ENCODE data around the gene OTULIN. TPM values are rescaled to one million over a fixed set of nuclear protein-coding genes. Genes with fewer than 3 reads are reported as not detected.
A peak's percentile ranks its signal among the peaks of the same experiment; 100 is the strongest.

The OTULIN gene
- total RNA-seq, 4 donors from 2014 or later, result 5.0 to 30.1 (median 17.8) TPM

DNA sequence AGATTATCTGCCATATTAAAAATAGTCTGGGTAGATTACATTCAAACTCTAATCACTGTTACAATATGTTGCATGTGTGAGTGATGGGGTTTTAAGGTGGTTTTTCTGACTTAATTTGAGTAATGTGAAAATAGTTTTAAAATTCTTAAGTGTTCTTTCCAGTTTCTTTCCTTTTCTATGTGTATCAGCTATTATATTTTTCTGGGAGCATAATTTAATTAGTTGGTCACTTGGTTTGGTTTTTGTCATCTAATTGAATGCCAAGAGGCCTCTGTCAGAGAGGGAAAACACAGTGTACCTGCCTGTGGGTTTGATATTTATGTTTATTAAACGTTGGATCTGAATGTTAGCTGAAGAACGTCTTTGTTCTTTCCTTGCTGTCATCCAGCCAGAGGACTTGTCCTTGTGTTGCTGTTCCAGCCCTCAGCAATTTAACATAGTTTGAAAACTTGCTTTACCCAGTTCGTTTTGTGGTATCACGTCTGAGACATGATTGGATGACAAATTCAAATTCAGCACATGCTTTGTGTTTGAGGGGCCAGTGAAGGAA is 19.5 kb downstream of the OTULIN start:
- Histone ChIP-seq H3K4me1 (no peaks in the 10 kb centered on the region), H3K9me3 (no peaks in the 10 kb centered on the region), H3K27me3 (no peaks in the 10 kb centered on the region), H3K4me3 (no peak overlapping the region), H3K27ac (no peak overlapping the region), H3K36me3 (no peaks in the 10 kb centered on the region)
- no peak for TF ChIP-seq POLR2A (IDR thresholded peaks at IDR 0.05)
- no peak for TF ChIP-seq CTCF (IDR thresholded peaks at IDR 0.05)
- intact Hi-C loops (cut with DNase I; ENCODE audit: low total_unique reads), result no loop called here
- no peak for DNase-seq

DNA sequence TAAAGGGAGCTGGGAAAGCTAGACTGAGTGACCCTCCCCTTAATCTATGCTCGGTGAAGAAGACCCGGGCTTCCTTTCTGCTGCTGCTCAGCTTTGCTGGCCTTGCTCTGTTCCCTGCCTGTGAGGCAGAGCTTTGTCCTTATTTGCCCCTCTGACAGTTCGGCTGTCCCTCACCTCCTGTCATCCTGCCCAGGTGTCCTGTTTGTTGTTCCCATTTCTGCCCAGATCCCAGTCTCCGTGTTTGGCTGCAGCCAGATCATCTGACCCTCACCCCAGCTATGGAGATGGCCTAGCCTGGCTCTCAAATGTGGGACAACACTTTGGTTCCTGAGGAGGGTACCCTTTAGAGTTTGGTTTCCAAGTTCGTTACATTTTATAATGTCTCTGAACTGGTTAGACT is 20.2 kb downstream of the OTULIN start:
- H3K27ac ChIP-seq, result no peak overlapping the region
- intact Hi-C loops (cut with DNase I; ENCODE audit: low total_unique reads), result no loop called here
- no peaks in the 10 kb centered on the region for H3K27me3 ChIP-seq
- no peaks in the 10 kb centered on the region for H3K9me3 ChIP-seq
- H3K36me3 ChIP-seq, result no peaks in the 10 kb centered on the region
- H3K4me3 ChIP-seq, result no peak overlapping the region
- TF ChIP-seq POLR2A (IDR thresholded peaks at IDR 0.05), result no peak
- no peak for DNase-seq
- H3K4me1 ChIP-seq, result no peaks in the 10 kb centered on the region

- H3K4me3 ChIP-seq, result no peak overlapping the region
- H3K27me3 ChIP-seq, result no peaks in the 10 kb centered on the region
- H3K36me3 ChIP-seq, result no peaks in the 10 kb centered on the region
- TF ChIP-seq POLR2A (IDR thresholded peaks at IDR 0.05) (no peak), CTCF (IDR thresholded peaks at IDR 0.05) (peak; percentile 31 to 65 (median 60))
- DNase-seq, result no peak
- no peak overlapping the region for H3K27ac ChIP-seq
- no peaks in the 10 kb centered on the region for H3K4me1 ChIP-seq
- no peaks in the 10 kb centered on the region for H3K9me3 ChIP-seq
- intact Hi-C loops (cut with DNase I; ENCODE audit: low total_unique reads), result no loop called here
Measured at GRCh38 chr5:14685757-14686156, 21.2 kb downstream of the OTULIN start.

DNA sequence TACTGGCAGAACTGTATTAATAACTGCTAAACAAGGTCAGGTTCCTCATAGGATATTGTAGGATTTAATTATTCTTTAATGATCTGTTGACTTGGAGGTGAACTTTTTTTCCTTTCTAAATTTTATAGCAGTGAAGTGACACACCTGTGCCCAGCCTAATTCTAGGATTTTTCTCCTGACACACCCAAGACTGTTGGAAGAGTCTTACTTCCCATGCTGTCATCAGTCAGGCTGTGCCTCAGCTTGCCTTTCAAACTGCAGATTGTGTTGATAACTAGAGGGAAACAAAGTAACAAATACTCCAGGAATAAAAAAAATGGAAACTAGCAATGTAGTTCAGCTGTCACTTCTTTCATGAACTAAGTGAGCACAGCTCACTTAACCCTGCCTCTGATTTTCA is 22.0 kb downstream of the OTULIN start:
- intact Hi-C loops (cut with DNase I; ENCODE audit: low total_unique reads), result no loop called here

DNA sequence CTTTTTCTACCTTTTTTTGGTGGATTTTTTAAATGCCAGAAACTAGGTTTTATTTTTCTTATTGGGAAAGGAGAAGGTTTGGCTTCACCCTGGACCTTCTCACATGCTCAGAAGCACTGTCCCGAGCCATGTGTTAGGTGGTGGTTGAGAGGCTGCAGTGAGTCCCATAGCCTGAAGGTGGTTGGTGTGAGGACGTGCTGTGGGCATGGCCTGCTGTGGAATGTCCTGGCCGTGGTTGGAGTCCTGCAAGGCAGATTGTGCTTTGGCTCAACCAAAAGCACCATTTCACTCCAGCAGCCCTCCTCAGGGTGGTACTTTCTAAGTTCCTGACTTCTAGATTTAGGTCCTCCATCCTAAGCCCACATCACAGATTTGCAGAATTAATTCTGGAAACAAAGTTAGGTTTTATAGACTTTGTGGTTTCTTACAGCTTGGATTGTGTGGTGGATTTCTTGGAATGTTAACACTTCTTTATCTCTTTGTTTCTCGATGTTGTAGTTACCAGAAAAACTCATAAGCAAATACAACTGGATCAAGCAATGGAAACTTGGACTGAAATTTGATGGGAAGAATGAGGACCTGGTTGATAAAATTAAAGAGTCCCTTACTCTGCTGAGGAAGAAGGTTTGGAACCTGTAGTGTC is 22.6 kb downstream of the OTULIN start:
- intact Hi-C loops (cut with DNase I; ENCODE audit: low total_unique reads), result no loop called here
- no peak for DNase-seq

More for the DNA sequence above, 22.0 kb downstream of the OTULIN start:
- Histone ChIP-seq H3K9me3 (no peaks in the 10 kb centered on the region), H3K27ac (no peak overlapping the region), H3K36me3 (no peaks in the 10 kb centered on the region), H3K4me3 (no peak overlapping the region), H3K4me1 (no peaks in the 10 kb centered on the region), H3K27me3 (no peaks in the 10 kb centered on the region)
- no peak for DNase-seq
- TF ChIP-seq POLR2A (IDR thresholded peaks at IDR 0.05), result no peak
- TF ChIP-seq CTCF (IDR thresholded peaks at IDR 0.05), result no peak

More for the DNA sequence above, 22.6 kb downstream of the OTULIN start:
- Histone ChIP-seq H3K9me3 (no peaks in the 10 kb centered on the region), H3K4me3 (no peak overlapping the region), H3K27ac (no peak overlapping the region), H3K4me1 (no peaks in the 10 kb centered on the region), H3K36me3 (no peaks in the 10 kb centered on the region), H3K27me3 (no peaks in the 10 kb centered on the region)
- TF ChIP-seq CTCF (IDR thresholded peaks at IDR 0.05), result no peak
- TF ChIP-seq POLR2A (IDR thresholded peaks at IDR 0.05), result no peak

Data from uterus (tissue), 4 donors.